GM12872 (cell line): ENCODE measurements around the gene RXFP1.

Experiments
- TF ChIP-seq, protein P1 (sequence below): IDR thresholded peaks from 3 replicates; pipeline ENCODE4 v1.5.1; 2011; ENCODE audit warnings: low read depth, mild to moderate bottlenecking, low read length, moderate library complexity; ENCODE audit not compliant: insufficient read depth

Gene RXFP1

GRCh38 chr4:158541506-158541905, 19.8 kb downstream of the RXFP1 start:
- TF ChIP-seq, protein P1, sequence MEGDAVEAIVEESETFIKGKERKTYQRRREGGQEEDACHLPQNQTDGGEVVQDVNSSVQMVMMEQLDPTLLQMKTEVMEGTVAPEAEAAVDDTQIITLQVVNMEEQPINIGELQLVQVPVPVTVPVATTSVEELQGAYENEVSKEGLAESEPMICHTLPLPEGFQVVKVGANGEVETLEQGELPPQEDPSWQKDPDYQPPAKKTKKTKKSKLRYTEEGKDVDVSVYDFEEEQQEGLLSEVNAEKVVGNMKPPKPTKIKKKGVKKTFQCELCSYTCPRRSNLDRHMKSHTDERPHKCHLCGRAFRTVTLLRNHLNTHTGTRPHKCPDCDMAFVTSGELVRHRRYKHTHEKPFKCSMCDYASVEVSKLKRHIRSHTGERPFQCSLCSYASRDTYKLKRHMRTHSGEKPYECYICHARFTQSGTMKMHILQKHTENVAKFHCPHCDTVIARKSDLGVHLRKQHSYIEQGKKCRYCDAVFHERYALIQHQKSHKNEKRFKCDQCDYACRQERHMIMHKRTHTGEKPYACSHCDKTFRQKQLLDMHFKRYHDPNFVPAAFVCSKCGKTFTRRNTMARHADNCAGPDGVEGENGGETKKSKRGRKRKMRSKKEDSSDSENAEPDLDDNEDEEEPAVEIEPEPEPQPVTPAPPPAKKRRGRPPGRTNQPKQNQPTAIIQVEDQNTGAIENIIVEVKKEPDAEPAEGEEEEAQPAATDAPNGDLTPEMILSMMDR: no peak

GRCh38 chr4:158543191-158543590, 21.5 kb downstream of the RXFP1 start:
- TF ChIP-seq, protein P1: no peak

DNA sequence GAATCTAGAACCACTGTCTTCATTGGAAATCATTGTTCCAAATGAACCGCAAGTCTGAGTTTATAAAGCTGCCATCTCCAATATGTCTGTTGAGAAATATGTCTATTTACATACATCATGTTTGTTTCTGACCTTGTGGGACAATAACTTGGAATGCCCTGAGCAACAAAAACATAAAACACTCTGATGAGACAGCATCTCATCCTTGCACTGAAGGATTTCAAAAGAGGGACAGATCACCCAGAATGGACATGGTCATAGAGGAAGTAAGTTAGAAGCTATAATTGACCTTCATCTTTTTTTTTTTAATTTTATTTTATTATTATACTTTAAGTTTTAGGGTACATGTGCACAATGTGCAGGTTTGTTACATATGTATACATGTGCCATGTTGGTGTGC, 22.5 kb downstream of the RXFP1 start:
- TF ChIP-seq, protein P1: no peak

DNA sequence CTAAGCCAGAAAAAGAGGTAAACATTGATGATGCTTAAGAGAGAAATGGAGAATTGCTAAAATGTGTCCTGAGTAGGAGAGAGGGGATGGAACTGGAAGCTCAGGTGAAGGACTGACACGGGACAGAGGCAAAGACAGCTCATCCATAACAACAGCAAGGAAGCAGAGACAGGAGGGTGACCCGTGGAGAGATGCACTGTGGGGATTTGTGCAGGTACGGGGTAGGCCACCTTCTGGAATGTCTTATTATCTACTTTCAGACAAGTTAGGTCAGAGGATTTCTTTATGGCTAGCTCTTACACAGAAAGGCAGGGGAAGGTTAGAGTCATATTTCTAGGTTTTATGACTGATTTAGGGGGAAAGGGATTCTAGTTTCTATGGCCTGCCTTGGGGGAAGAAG, 31.7 kb downstream of the RXFP1 start:
- TF ChIP-seq, protein P1: no peak

DNA sequence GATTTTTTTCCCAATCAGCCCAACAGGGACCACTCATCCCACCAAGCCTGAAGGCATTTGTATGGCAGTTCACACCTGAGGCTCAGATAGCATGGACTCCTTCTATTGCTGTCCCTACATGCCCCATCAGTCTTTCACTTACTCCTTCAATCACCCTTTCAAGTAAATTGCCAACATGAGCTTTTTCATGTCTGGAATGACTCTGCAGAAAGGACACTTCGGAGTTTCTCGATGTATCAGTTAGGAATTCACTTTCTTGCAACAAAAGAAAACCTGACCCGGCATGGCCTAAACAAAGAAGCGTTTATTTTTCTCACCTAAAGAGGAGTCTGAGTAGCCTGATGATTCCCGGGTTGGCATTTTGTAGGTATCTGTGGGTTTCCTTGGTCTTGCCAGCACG, 38.6 kb downstream of the RXFP1 start:
- TF ChIP-seq, protein P1: no peak

DNA sequence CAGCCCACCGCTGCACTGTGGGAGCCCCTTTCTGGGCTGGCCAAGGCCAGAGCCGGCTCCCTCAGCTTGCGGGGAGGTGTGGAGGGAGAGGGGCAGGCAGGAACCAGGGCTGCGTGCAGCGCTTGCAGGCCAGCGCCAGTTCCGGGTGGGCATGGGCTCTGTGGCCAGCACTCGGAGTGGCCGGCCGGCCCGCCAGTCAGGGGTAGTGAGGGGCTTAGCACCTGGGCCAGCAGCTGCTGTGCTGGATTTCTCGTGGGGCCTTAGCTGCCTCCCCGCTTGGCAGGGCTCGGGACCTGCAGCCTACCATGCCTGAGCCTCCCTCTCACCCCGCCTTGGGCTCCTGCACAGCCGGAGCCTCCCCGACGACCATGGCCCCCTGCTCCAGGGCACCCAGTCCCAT, 45.2 kb downstream of the RXFP1 start:
- TF ChIP-seq, protein P1: no peak

- TF ChIP-seq, protein P1: no peak
Measured at GRCh38 chr4:158571736-158572135, 50.1 kb downstream of the RXFP1 start.

DNA sequence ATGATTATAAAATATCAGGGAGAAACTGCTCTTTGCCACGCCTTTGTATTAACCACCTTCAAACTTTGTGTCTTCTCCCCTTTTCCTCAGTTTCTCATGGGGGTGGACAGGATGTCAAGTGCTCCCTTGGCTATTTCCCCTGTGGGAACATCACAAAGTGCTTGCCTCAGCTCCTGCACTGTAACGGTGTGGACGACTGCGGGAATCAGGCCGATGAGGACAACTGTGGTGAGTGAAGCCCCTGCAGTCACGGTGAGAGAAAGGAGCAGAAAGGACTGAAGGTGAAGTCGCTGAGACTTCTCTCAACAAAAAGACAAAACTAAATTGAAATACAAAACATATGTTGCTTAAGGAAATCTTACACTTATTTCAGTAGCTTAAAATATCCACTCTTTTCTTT, 50.9 kb downstream of the RXFP1 start:
- TF ChIP-seq, protein P1: no peak
